Stimulated activated CD4-positive, alpha-beta T cell treated with anti-CD3 and anti-CD28 coated beads, Interleukin-1b, Interleukin-23, amount 100 ng/mL, for 48 hours (primary cell): ENCODE results near the gene CEP70.
A peak's percentile ranks its signal among the peaks of the same experiment; 100 is the strongest.
"Not testable (repeated sequence)": the region's sequence is repeated elsewhere in the genome, so short reads cannot be mapped to it uniquely, and the experiment has no call there.

Experiments
- DNase-seq: peaks from one replicate; pipeline ENCODE4 v3.0.0-alpha.2; 2020

CEP70 gene

GRCh38 chr3:138594150-138594934 lies at the start of gene CEP70:
Gene CEP70, minus strand, starts transcription at chr3:138594260. Its CDS starts 21,333 bp downstream, at chr3:138572927.
- DNase-seq: peak; percentile 87

DNA sequence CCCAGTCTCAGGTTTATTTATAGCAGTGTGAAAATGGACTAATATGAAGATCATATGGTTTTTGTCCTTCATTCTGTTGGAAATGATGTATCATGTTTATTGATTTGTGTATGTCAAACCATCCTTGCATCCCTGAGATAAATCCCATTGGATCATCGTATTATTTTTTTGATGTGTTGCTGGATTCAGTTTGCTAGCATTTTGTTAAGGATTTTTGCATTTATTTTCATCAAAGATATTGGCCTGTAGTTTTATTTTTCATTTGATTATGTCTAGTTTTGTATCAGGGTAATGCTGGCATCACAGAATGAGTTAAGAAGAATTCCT lies 48.8 kb upstream of the CEP70 start:
- DNase-seq: no peak

- DNase-seq: no peak
Observed at GRCh38 chr3:138642226-138642926, 48.3 kb upstream of the CEP70 start.

DNA sequence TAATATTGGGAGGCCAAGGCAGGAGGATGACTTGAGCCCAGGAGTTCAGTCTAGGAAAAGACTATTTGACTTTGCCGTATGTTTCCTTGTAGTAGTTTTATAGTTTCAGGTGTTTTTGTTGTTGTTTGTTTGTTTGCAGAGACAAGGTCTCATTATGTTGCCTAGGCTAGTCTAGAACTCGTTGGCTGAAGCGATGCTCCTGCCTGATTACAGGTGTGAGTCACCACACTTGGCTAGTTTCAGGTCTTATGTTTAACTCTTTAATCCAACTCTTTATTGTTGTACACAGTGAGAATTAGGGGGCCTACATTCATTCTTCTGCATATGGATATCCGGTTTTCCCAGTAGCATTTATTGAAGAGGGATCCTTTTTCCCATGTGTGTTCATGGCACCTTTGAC lies 46.5 kb upstream of the CEP70 start:
- no peak for DNase-seq

- no peak for DNase-seq
Observed at GRCh38 chr3:138638641-138639040, 44.6 kb upstream of the CEP70 start.

- DNase-seq: no peak
Observed at GRCh38 chr3:138629526-138629925, 35.5 kb upstream of the CEP70 start.

- DNase-seq: no peak
Observed at GRCh38 chr3:138625707-138626365, 31.8 kb upstream of the CEP70 start.

DNA sequence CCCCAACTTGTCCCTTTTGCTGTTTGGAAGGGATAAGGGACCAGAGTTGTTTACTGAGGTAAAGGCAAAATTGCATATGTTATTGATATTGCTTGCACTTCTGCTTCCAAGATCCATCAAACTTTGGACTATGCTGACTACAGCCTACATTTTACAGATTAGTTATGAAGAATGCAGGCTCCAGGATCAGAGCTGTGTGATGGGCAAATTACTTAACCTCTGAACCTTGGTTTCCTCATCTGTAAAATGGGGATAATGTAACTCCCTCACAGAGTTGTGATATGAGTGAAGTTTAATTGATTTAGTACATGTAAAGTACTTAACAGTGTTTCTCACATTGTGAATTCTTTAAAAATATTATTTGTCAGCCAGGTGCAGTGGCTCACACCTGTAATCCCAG lies 30.5 kb upstream of the CEP70 start:
- no peak for DNase-seq

DNA sequence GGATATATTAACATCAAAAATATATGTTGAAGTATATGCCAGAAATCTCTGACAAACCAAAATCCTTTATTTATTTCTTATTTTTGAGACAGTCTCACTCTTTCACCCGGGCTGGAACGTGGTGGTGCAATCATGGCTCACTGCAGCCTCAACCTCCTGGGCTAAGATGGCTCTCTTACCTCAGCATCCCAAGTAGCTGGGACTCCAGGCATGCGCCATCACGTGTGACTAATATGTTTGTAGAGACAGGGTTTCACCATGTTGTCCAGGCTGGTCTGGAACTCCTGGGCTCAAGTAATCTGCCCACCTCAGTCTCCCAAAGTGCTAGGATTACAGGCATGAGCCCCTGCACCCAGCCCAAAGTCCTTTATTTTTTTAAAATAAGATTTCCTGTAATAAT lies 26.4 kb upstream of the CEP70 start:
- no peak for DNase-seq

- DNase-seq: no peak
Observed at GRCh38 chr3:138615462-138615861, 21.4 kb upstream of the CEP70 start.

GRCh38 chr3:138609898-138610266 lies 15.8 kb upstream of the CEP70 start:
- DNase-seq: no peak

- DNase-seq: peak; percentile 63
Observed at GRCh38 chr3:138608322-138609135, 14.5 kb upstream of the CEP70 start, which contains the start of gene FAIM. Gene FAIM, plus strand, starts transcription at chr3:138608771. Its CDS starts 10,956 bp downstream, at chr3:138619727.

DNA sequence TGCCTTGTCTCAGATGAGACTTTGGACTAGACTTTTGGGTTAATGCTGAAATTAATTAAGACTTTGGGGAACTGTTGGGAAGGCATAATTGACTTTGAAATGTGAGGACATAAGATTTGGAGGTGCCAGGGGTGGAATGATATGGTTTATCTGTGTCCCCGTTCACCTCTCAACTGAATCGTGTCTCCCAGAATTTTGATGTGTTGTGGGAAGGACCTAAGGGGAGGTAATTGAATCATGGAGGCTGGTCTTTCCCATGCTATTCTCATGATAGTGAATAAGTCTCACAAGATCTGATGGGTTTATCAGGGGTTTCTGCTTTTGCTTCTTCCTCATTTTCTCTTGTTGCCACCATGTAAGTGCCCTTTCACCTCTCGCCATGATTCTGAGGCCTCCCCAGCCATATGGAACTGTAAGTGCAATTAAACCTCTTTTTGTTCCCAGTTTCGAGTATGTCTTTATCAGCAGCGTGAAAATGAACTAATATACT lies 10.1 kb upstream of the CEP70 start:
- not testable (repeated sequence) for DNase-seq

- DNase-seq: not testable (repeated sequence)
Observed at GRCh38 chr3:138601661-138602060, 7.6 kb upstream of the CEP70 start.

- DNase-seq: no peak
Observed at GRCh38 chr3:138600100-138600745, 6.2 kb upstream of the CEP70 start.

- no peak for DNase-seq
Observed at GRCh38 chr3:138598534-138598933, 4.5 kb upstream of the CEP70 start.

GRCh38 chr3:138597186-138597976 lies 3.3 kb upstream of the CEP70 start:
- DNase-seq: not testable (repeated sequence)

DNA sequence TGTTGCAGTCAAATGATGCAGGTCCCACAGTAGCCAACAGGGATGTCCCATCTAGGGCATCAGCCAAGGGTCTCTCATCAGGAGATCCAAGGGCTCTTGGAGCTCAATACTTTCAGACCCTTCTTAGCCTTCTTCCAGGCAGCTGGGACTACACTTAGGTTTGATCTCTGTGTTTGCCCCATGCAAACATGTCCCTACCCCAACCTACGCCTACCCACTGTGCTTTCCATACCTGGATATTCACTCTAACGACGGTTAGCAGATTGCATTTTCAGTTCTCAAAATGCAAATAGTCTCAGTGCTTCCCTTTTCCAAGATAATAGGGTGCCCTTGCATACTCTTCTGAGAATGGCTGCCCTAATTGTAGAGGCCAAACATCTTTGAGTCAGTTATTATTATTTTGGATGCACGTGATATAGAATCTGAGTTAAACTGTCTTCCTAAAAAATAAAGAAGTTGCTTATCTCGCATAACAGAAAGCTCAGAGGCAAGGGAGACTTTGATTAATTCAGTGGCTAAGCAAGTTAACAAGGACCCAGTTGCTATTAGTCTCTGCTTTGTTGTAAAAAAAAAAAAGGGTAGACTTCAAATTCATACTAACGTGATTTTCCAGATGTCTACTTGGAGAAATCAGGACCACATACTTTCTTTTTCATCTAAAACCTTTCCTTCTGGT lies 1.0 kb upstream of the CEP70 start:
- no peak for DNase-seq

DNA sequence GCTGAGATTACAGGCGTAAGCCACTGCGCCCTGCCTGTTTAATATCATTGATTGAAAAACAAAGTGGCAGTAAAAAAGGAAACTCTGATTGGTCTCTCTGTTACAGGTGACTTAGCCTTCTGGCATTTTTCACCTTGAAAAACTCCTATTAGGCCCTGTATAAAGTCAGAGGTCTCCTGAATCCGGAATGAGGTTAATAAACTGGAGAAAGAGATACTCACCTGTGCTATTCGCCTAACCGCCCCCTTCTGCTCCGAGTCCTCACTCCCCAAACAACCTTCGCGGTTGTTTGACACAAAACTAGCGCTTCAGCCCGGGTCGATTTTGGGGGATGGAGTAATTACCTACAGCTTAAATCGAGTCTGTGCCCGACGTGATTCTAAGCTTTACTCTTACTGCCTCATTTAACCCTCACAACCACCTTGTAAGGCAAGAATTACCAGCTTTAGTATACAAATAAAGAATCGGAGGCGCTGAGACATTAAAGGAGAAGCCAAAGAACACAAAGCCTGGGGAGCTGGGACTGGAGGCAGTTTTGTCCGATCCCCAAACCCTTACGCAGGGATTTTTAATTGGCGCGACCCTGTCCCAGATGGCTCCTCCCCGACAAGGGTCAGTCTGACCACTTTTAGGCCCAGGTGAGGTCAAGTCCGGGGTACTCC lies 441 bp downstream of the CEP70 start:
- DNase-seq: no peak

- no peak for DNase-seq
Observed at GRCh38 chr3:138591392-138591791, 2.7 kb downstream of the CEP70 start.
